Measurements from ENCODE around the gene RAB36.

Gene RAB36

GRCh38 chr22:23182309-23183060 is 37.2 kb downstream of the RAB36 start:
- peak; percentile 41 to 45 for DNase-seq (ENCODE audit: low read depth in 2 of 2)

DNA sequence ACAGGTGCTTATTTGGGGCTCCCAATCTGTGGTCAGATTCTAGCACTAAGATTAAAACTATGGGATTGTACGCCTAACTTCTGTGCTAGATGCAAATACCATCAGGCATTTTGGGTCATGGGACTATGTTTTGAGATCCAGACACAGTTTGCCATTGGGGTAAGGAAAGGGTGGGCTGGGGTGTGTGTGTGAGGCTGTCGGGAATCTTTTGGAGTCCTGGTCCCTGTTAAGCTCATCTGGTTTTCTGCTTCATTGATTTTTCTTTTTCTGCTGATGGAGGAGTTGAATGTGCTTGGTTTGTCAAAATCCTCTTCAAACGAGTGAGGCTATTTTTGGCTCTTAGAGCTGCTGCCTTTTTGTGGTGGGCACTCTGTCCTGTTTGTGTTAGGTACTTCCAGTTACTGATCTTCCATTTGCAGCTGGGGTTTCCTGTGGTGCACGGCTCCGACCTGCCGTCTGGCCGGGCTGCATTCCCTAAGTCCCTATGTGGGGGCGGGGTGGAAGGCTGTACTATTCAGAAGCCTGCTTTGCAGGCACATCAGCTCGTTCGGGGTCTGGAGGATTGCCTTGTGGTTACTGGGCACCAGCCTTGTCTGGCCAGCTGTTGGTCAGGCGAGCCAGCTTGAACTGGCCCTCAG is 37.9 kb downstream of the RAB36 start:
- DNase-seq (ENCODE audit: low read depth in 2 of 2), result no peak

GRCh38 chr22:23184100-23184763 is 39.0 kb downstream of the RAB36 start:
- no peak for DNase-seq (ENCODE audit: low read depth in 2 of 2)

DNA sequence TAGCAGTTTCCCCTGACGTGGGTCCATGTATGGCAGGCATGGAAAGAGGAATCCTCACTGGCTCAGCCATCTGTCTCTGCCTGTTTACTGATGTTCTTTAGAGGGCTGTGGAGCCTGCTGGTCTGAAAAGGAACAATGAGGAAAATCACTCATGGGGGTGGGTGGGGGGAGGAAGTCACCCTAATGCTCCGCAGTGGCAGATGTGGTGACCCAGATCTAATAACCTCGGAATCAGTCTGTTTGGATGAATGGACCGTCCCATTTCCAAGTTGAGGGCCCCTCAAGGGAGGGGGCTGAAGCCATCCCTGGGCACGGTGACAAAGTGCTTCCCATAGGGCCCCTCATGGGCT is 39.5 kb downstream of the RAB36 start:
- no peak for DNase-seq (ENCODE audit: low read depth in 2 of 2)

- no peak for DNase-seq (ENCODE audit: low read depth in 2 of 2)
Observed at GRCh38 chr22:23187211-23187610, 41.9 kb downstream of the RAB36 start.

GRCh38 chr22:23187871-23188700 is 42.8 kb downstream of the RAB36 start:
- DNase-seq (ENCODE audit: low read depth in 2 of 2), result no peak

GRCh38 chr22:23190526-23190925 is 45.2 kb downstream of the RAB36 start:
- DNase-seq (ENCODE audit: low read depth in 2 of 2), result no peak

DNA sequence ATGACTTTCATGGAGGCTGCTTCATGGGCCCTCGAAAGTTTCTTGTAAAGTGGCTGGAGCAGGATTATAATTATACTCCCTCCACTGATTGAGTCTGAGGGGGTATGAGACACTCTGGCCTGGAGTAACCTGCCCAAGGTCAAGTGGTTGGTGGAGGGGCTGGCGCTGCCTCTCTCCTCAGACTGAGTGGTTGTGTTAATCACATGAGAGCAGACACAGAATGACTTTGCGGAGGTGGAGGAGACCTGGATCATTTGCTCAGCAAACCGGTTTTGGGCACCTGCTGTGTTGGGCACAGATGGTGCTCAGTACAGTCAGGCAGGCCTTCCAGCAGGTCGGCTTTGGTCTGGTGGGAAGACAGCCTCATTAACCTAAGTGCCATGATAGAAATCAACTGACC is 46.9 kb downstream of the RAB36 start:
- DNase-seq (ENCODE audit: low read depth in 2 of 2), result no peak

DNA sequence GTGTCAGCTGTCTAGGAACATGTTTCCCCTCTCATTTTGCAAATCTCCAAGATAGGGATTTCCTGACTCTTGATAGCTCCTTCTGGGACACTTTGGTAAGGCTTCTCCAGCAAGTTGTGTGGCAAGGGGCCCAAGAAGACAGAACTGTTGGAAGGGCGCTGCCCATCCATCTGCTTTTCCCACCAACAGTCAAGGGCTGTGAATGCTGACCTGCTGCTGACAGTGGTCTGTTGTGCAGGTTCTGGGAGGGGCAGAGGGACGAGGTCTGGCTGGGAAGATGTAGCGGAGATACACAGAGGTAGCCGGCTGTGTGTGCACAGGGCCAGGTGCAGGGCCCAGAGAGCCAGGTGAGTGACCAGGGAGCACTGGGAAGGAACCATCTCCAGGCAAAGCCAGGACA is 47.3 kb downstream of the RAB36 start:
- no peak for DNase-seq (ENCODE audit: low read depth in 2 of 2)

DNA sequence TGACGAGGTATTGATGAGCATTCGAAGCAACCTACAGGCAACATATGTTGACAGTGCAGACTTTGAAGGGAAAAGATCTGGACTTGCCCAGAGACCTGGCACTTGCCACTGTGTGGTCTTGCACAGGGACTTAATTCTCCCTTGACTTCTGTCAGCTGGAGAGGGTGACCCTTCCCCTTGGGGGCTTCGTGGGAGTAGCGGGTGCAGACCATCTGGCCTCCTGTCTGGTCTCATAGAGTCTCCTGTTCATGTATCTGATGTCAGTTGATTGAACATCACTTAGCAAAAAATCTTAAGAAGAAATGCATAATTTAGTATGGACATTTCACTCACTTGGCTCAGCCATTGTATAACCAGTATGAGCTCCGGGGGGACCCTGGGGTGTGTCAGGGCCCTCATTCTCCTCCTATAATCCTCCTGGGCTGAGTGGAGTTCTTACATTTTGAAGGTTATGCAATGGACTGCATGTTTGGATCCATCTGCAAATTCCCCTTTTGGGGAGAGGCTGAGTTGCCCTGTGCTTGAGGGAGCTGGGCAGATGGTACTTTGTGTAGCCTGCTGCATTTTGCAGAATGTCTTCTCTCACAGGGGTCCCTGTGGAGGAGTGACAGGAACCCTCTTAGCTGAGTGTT is 48.0 kb downstream of the RAB36 start:
- DNase-seq (ENCODE audit: low read depth in 2 of 2), result no peak

DNA sequence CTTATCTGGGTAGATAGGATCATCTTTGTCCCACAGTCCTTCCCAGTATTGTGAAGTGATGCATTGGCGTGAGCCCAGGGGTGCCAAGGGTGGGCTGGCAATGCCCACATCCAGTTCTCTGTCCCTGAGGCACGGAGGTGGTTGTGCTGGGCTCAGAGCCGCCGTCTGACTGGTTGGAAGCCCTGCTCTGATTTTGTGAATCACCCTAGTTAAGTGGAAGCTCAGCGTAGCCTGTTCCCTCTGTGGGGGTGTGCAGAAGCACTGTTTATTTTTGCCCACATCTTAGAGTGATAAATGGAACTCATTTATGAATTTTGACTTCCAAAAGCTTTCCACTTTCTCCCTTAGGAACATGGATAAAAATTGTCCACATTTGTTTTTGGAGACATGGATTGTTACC is 48.6 kb downstream of the RAB36 start:
- no peak for DNase-seq (ENCODE audit: low read depth in 2 of 2)

DNA sequence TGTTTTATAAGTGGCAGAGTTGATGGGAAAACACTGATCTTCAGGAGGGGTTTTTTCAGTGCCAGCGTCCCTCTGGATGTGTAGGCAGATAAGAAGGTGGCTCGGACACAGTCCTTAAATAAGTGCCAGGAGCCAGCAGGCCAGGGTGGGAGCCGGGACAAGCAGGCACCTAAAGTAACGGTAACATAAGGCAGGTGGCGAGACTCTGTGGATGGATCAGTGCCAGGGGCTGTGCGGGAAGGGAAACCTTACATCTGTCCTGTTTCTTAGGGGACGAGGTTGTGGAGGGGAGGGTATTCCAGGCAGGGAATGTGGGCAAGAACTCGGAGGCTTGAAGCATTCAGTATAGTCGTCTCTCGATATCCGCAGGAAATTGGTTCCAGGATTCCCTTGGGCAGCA is 50.9 kb downstream of the RAB36 start:
- DNase-seq (ENCODE audit: low read depth in 2 of 2), result no peak

GRCh38 chr22:23197836-23198235 is 52.6 kb downstream of the RAB36 start:
- DNase-seq (ENCODE audit: low read depth in 2 of 2), result no peak

DNA sequence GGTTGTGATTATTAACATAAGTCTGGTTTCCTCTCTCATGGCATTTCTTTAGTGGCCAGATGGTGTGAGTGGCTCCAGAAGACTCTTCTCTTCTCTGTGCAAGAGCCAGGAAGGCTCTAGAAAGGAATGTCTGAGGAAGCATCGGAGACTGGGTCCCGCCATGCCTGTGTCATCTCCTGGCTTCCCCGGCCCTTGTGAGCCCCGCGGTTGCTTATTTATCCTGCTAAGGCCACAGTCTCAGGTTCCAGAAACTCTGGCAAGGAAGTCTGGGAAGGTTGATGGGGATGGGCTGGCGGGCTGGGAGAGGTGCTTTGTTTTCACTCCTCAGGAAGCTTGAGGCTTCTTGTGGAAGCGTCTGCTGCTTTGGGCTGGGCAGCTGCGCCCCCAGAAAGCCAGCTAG is 53.9 kb downstream of the RAB36 start:
- no peak for DNase-seq (ENCODE audit: low read depth in 2 of 2)

DNA sequence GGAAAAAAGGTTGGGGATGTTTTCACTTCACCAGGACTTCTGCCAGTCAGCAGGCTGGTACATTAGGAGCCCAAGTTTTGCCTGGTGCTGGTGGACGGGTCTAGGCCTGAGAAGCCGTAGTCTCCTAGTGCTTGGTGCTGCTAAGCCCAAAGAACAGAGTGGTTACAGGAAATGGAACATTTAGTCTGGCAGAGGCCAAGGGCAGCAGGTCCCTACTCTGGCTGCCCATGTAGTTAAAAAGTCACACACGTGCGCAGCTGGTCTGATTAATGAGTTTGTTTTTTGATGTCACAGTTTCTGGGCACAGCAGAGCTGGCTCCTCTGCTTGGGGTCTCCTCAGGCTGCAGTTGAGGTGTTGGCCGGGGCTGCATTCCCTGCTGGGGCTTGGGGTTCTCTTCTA is 55.6 kb downstream of the RAB36 start:
- DNase-seq (ENCODE audit: low read depth in 2 of 2), result no peak

DNA sequence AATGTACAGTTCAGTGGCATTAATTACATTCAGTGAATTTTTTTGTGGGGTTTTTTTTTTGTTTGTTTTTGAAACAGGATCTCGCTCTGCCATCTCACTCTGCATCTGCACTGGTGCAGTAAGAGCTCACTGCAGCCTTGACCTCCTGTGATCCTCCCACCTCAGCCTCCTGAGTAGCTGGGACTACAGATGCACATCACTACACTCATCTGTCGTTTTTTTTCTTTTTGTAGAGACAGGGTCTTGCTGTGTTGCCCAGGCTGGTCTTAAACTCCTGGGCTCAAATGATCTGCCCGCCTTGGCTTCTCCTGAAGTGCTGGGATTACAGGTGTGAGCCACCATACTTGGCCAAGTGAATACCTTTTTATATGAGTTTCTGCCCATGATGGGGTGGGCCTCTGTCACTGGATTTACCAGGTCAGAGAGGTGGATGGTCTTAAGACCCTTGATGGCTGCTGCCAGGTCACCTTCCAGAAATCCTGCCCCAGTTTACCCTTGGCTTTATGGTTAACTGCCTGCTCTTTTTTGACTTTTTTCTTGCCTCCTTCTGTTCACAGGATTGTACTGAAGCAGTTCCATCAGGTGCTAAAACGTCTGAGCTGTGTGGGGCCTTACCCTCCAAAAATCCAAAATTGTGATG is 57.7 kb downstream of the RAB36 start:
- no peak for DNase-seq (ENCODE audit: low read depth in 2 of 2)

DNA sequence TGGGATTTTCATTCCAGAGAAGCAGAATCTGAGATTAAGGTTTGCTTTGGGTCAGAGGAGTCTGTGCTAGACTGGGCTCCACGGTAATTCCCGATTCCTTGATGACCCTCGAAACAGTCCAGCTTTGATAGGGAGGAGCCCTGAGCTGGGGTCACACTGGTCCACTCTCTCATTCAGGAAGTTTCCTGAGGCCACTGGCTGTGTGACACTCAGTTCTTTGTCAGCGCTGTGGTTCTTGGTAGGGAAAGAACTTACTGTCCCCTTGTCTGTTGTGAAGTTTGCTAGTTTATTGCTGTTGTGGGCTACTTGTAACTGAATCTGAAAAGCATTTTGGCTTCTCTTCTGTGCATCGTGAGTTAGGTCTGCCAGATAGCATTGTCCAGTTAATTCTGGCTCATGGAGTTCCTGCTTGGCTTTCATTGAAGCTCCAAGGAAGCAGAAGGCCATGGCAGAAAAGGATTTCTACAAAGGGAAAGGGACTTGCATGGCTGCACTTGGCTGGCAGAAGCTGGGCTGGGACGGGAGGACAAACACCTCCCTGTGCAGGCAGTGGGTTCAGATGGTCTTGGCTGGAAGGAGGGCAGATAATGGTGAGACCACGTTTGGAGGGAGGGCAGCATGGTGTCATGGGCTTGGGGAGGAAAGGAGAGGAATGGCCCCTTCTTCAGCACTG is 58.3 kb downstream of the RAB36 start:
- DNase-seq (ENCODE audit: low read depth in 2 of 2), result no peak

- no peak for DNase-seq (ENCODE audit: low read depth in 2 of 2)
Observed at GRCh38 chr22:23204125-23204488, 58.8 kb downstream of the RAB36 start.

DNA sequence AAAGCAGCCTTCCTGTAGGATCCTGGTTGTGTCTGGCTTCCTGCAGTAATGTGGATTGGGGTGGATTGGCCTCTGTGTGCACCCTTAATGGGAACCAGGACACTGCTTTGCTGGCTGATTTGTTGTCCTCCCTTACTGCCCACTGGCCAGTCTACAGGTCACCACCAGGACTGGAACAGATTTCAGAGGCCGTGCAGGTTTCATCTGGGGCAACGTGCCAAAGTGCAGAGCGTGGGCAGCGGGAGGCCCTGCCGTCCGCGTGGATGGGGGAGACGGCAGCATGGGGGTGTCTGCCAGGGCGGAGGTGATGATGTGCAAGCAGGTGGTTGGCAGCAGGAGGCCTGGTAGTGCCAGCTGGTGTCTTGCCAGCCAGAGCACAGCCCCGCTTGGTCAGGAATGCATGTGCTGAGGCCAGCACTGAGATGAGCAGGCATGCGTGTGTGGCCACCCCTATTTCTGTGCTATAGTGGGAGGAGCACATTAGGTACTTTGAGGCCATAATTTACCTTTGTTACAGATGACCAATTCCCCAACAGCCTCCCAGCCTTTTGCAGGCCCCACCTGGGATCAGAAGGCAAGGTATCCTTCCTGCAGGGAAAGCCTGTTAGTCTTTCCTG is 59.4 kb downstream of the RAB36 start:
- DNase-seq (ENCODE audit: low read depth in 2 of 2), result no peak

- DNase-seq (ENCODE audit: low read depth in 2 of 2), result no peak
Observed at GRCh38 chr22:23205339-23206049, 60.2 kb downstream of the RAB36 start.

All from stimulated activated CD8-positive, alpha-beta memory T cell treated with anti-CD3 and anti-CD28 coated beads, Interleukin-7, amount 100 ng/mL, for 4 hours (primary cell).